Testis (tissue), 3 donors: ENCODE data around the gene PCDHGA12. TPM values are rescaled to one million over a fixed set of nuclear protein-coding genes. Genes with fewer than 3 reads are reported as not detected.

ENCODE experiments used
- DNase-seq: peaks from one replicate; pipeline ENCODE4 v3.0.0-alpha.2; 2019
- H3K27ac ChIP-seq, 2 donors: fragments of 200-600 bp; sonication (generic); one replicate each; pipeline ENCODE4 v1.5.1; 2019
- H3K27me3 ChIP-seq: fragments of 200-600 bp; sonication (generic); one replicate; pipeline ENCODE4 v1.5.1; 2019
- H3K36me3 ChIP-seq: fragments of 200-600 bp; sonication (generic); one replicate; pipeline ENCODE4 v1.5.1; 2017; ENCODE audit warnings: low read depth; ENCODE audit errors: missing control alignments
- H3K4me1 ChIP-seq: fragments of 200-600 bp; sonication (generic); one replicate; pipeline ENCODE4 v1.5.1; 2019
- H3K4me3 ChIP-seq, 2 donors: fragments of 200-600 bp; sonication (generic); one replicate each; pipeline ENCODE4 v1.5.1; 2017 to 2019
- H3K9me3 ChIP-seq: fragments of 200-600 bp; sonication (generic); one replicate; pipeline ENCODE4 v1.5.1; 2017
- POLR2A ChIP-seq: fragments of 450-650 bp; IDR thresholded peaks from one replicate; pipeline ENCODE4 v1.6.1; 2017; ENCODE audit warnings: antibody characterized with exemption, mild to moderate bottlenecking, moderate library complexity
- WGBS, 2 donors: methylation state at CpG; one replicate each; pipeline ENCODE4 v1.1.5; 2018; 5-methylcytosine and 5-hydroxymethylcytosine counted together
- intact Hi-C: fragments of 100-400 bp; cut with DNase I; formaldehyde crosslinking; loops from one replicate; pipeline ENCODE4 v1.15.1; 2023; ENCODE audit warnings: low total_unique reads
- polyA plus RNA-seq: library from polyadenylated mRNA; stranded (reverse); fragments of 350-450 nt; fragmentation: Illumina TruSeq; extraction: RNeasy Lipid Tissue Mini Kit (QIAGEN cat#74804); gene quantifications from one replicate; pipeline ENCODE4 v1.2.3, GENCODE V29; 2014; ENCODE audit warnings: low read depth, low replicate concordance; ENCODE audit not compliant: insufficient read depth
- total RNA-seq, 2 donors: library from RNA; depleted of rRNA; stranded (reverse); fragments of >200 nt; gene quantifications; one replicate each; pipeline ENCODE4 v1.2.3, GENCODE V29; 2016
- TF ChIP-seq, protein P1 (sequence below), 3 experiments: fragments of 450-650 bp in 2 of 3; fragments of 200-600 bp in 1 of 3; sonication (generic) in 1 of 3; IDR thresholded peaks; one replicate each; pipeline ENCODE4 v1.5.1; 2016 to 2019; ENCODE audit warnings: antibody characterized with exemption in 3 of 3, mild to moderate bottlenecking in 2 of 3, moderate library complexity in 1 of 3

Gene PCDHGA12
- total and polyA plus RNA-seq, 3 donors from 2014 or later: 2.7 to 11.3 (median 10.3) TPM

DNA sequence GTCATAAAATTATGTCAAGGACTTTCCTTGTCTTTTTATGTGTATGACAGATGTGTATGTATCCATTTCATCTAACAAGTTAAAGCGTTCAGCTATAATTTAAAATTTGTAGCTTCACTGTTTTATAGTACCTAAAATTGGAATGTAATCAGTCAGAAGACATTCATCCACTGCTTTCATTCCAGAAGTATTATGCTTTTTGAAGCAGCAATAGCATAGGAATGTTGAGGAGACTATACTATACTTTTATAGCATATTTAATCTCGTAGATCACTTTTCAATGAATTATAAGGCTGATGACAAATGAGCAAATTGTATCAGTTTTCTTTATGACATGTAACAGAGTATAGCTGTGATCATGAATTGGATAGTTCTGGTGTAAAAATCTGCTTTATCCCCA lies 6.9 kb downstream of the PCDHGA12 start:
- intact Hi-C loops: no loop called here
- 83 to 86% methylated on average over 2 of the region's 2 CpGs for WGBS, 2 donors
- Histone ChIP-seq H3K27ac (no peak overlapping the region), H3K9me3 (no peaks in the 10 kb centered on the region), H3K4me3 (no peak overlapping the region), H3K4me1 (no peaks in the 10 kb centered on the region), H3K36me3 (no peaks in the 10 kb centered on the region), H3K27me3 (no peaks in the 10 kb centered on the region)
- TF ChIP-seq, protein P1, sequence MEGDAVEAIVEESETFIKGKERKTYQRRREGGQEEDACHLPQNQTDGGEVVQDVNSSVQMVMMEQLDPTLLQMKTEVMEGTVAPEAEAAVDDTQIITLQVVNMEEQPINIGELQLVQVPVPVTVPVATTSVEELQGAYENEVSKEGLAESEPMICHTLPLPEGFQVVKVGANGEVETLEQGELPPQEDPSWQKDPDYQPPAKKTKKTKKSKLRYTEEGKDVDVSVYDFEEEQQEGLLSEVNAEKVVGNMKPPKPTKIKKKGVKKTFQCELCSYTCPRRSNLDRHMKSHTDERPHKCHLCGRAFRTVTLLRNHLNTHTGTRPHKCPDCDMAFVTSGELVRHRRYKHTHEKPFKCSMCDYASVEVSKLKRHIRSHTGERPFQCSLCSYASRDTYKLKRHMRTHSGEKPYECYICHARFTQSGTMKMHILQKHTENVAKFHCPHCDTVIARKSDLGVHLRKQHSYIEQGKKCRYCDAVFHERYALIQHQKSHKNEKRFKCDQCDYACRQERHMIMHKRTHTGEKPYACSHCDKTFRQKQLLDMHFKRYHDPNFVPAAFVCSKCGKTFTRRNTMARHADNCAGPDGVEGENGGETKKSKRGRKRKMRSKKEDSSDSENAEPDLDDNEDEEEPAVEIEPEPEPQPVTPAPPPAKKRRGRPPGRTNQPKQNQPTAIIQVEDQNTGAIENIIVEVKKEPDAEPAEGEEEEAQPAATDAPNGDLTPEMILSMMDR (IDR thresholded peaks at IDR 0.05): no peak
- TF ChIP-seq POLR2A: no peak
- no peak for DNase-seq

DNA sequence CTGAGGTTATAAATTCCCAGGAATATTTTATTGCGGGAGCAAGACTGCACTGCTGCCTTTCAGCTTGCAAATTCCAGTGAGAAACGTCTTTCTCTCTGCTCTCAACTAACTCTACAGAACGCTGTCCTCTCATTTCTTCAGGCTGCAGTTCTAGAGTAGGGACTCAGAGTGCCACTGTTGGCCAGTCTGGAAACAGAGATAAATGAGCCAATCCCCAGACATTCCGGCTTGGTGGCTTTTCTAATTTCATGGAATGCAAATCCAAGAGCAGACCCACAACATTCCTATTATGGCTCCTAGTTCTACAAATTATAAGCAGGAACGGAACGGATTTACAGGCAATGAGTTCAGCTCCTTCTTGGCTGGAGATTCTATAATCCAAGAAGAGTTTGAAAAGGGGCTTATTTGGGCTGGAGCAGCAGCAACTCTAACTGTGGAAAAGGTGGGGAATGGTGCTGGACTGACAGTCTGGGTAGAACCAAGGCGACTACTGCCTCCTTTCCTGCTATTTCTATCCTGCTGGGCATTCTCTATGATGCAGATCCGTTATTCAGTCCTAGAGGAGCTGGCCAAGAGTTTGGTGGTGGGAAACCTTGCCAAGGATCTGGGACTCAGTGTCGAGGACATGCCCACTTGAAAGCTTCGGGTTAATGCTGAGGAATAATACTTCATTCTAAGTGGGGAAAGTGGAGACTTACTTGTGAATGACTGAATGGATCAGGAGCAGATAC lies 9.3 kb downstream of the PCDHGA12 start:
- DNase-seq: no peak
- no peaks in the 10 kb centered on the region for H3K9me3 ChIP-seq
- H3K36me3 ChIP-seq: no peaks in the 10 kb centered on the region
- WGBS, 2 donors: 72 to 75% methylated on average over 10 of the region's 10 CpGs
- TF ChIP-seq, protein P1 (IDR thresholded peaks at IDR 0.05): no peak
- TF ChIP-seq POLR2A: no peak
- H3K27me3 ChIP-seq: no peaks in the 10 kb centered on the region
- no peak overlapping the region for H3K4me3 ChIP-seq
- intact Hi-C loops: no loop called here
- H3K4me1 ChIP-seq: no peaks in the 10 kb centered on the region
- no peak overlapping the region for H3K27ac ChIP-seq

DNA sequence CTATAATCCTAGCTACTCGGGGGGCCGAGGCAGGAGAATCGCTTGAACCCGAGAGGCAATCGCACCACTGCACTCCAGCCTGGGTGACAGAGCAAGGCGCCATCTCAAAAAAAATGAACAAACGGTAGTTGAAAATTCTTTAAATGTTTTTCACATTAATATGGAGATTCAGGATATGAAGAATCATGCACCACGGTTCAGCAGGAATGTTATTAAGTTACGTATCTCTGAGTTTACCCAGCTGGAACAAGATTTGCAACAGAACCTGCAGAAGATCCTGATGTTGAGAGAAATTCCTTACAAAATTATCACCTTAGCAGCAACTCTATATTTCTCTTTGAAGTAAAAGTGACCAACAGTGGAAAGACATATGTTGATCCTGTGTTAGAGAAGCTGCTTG lies 10.0 kb downstream of the PCDHGA12 start:
- Histone ChIP-seq H3K9me3 (no peaks in the 10 kb centered on the region), H3K4me3 (no peak overlapping the region), H3K27me3 (no peaks in the 10 kb centered on the region), H3K27ac (no peak overlapping the region), H3K4me1 (no peaks in the 10 kb centered on the region), H3K36me3 (no peaks in the 10 kb centered on the region)
- 90 to 94% methylated on average over 9 of the region's 9 CpGs for WGBS, 2 donors
- intact Hi-C loops: no loop called here
- TF ChIP-seq POLR2A: no peak
- TF ChIP-seq, protein P1 (IDR thresholded peaks at IDR 0.05): no peak
- DNase-seq: no peak

DNA sequence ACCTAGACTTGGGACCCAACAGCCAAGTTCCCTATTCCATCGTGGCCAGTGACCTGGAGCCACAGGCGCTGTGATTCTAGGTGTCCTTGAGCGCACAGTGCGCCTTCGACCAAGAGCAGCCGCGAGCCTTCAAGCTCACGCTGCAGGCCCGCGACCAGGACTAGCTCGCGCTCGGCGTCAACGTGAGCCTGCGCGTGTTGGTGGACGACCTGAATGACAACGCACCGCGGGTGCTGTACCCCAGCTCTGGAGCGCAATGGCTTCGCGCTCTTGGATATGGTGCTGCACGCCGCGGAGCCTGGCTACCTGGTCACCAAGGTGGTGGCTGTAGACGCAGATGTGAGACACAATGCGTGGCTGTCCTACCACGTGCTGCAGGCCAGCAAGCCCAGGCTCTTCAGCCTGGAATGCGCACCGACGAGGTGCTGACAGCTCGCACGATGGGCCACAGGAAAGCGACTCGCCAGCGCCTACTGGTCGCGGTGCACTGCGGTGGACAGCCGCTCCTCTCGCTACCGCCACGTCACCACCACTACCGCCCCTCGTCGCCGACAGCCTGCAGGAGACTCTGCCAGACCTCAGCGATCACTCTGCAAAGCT lies 11.4 kb downstream of the PCDHGA12 start:
- intact Hi-C loops: no loop called here
- Histone ChIP-seq H3K27me3 (no peaks in the 10 kb centered on the region), H3K36me3 (no peaks in the 10 kb centered on the region), H3K27ac (no peak overlapping the region), H3K9me3 (no peaks in the 10 kb centered on the region), H3K4me3 (no peak overlapping the region), H3K4me1 (no peaks in the 10 kb centered on the region)
- DNase-seq: no peak
- TF ChIP-seq, protein P1 (IDR thresholded peaks at IDR 0.05): no peak
- TF ChIP-seq POLR2A: no peak
- 39 to 47% methylated on average over 15 to 41 of the region's 50 CpGs for WGBS, 2 donors
